Smooth muscle cell (in vitro differentiated cells): ENCODE measurements around the gene BCAP29. TPM values are rescaled to one million over a fixed set of nuclear protein-coding genes. Genes with fewer than 3 reads are reported as not detected.

Experiments used
- DNase-seq: peaks from one replicate; lab custom pipeline; 2025; ENCODE audit not compliant: unreplicated experiment; lab: John Stamatoyannopoulos, UW
- H2AFZ ChIP-seq: fragments of 200-600 bp; sonication (generic); 2 replicates; pipeline ENCODE4 v1.6.0; 2016; ENCODE audit warnings: antibody characterized with exemption, low read depth, mild to moderate bottlenecking
- H3F3A ChIP-seq: fragments of 200-600 bp; sonication (generic); 2 replicates; pipeline ENCODE4 v1.6.0; 2017; ENCODE audit warnings: antibody characterized with exemption, low read depth
- H3K27ac ChIP-seq: fragments of 200-600 bp; sonication (generic); 2 replicates; pipeline ENCODE4 v1.5.1; 2016; ENCODE audit warnings: low read depth, mild to moderate bottlenecking
- H3K27me3 ChIP-seq: fragments of 200-600 bp; sonication (generic); 2 replicates; pipeline ENCODE4 v1.6.1; 2016; ENCODE audit warnings: low read depth, mild to moderate bottlenecking
- H3K36me3 ChIP-seq: fragments of 200-600 bp; sonication (generic); 2 replicates; pipeline ENCODE4 v1.5.1; 2016; ENCODE audit warnings: low read depth
- H3K4me1 ChIP-seq: fragments of 200-600 bp; sonication (generic); 2 replicates; pipeline ENCODE4 v1.5.1; 2016; ENCODE audit warnings: low read depth
- H3K4me2 ChIP-seq: fragments of 200-600 bp; sonication (generic); 2 replicates; pipeline ENCODE4 v1.6.0; 2016; ENCODE audit warnings: mild to moderate bottlenecking
- H3K4me3 ChIP-seq: fragments of 200-600 bp; sonication (generic); 2 replicates; pipeline ENCODE4 v1.5.1; 2016; ENCODE audit warnings: mild to moderate bottlenecking
- H3K79me2 ChIP-seq: fragments of 200-600 bp; sonication (generic); 2 replicates; pipeline ENCODE4 v1.6.0; 2016; ENCODE audit warnings: low read depth, mild to moderate bottlenecking
- H3K9ac ChIP-seq: fragments of 200-600 bp; sonication (generic); 2 replicates; pipeline ENCODE4 v1.6.0; 2016; ENCODE audit warnings: low read depth
- H3K9me3 ChIP-seq: fragments of 200-600 bp; sonication (generic); replicated peaks from 2 replicates; pipeline ENCODE4 v1.5.1; 2016; ENCODE audit warnings: low read depth
- H4K20me1 ChIP-seq: fragments of 200-600 bp; sonication (generic); 2 replicates; pipeline ENCODE4 v1.6.0; 2016; ENCODE audit warnings: low read depth
- WGBS: methylation state at CpG from one replicate; pipeline ENCODE4 v1.1.7; 2016; ENCODE audit warnings: low lambda C conversion rate; 5-methylcytosine and 5-hydroxymethylcytosine counted together
- polyA plus RNA-seq: library from polyadenylated mRNA; unstranded; fragments of >200 nt; fragmentation: Nextera tagmentation; extraction: Ambion mirVana; gene quantifications from 2 replicates; pipeline ENCODE4 v1.2.1, GENCODE V29; 2016
- total RNA-seq: library from RNA; depleted of rRNA; stranded (reverse); fragments of >200 nt; gene quantifications from 2 replicates; pipeline ENCODE4 v1.2.3, GENCODE V29; 2014
- TF ChIP-seq, protein P1 (sequence below): fragments of 200-600 bp; sonication (generic); IDR thresholded peaks from 2 replicates; pipeline ENCODE4 v1.5.1; 2017; ENCODE audit warnings: borderline replicate concordance, mild to moderate bottlenecking, antibody characterized with exemption; ENCODE audit not compliant: insufficient read depth, poor library complexity, severe bottlenecking

BCAP29 gene
- total and polyA plus RNA-seq, 2 experiments from 2014 or later, result 36.3 to 135 TPM

DNA sequence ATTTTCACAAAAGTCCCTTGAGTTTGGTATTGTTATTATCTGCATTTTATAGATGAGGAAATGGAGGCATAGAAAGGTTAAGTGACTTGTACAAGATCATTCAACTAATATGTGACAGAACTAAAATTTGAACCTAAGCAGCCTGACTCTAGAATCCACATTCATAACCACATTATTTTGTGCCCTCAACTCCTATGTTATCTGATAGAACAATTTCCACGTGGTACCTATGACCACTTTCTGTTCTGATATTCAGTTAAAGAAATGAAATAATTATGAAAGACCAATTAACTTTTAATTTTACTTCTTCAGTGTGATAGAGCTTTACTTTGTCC lies 17.5 kb downstream of the BCAP29 start:
- Histone ChIP-seq H2AFZ (no peak overlapping the region), H4K20me1 (no peaks in the 10 kb centered on the region), H3K4me3 (no peak overlapping the region), H3K79me2 (no peaks in the 10 kb centered on the region), H3K9me3 (no peaks in the 10 kb centered on the region), H3F3A (no peaks in the 10 kb centered on the region), H3K4me1 (no peaks in the 10 kb centered on the region), H3K27ac (no peak overlapping the region), H3K36me3 (peaks cover 35% of the 10 kb centered on the region), H3K4me2 (no peak overlapping the region), H3K27me3 (no peaks in the 10 kb centered on the region), H3K9ac (no peak overlapping the region)
- TF ChIP-seq, protein P1, sequence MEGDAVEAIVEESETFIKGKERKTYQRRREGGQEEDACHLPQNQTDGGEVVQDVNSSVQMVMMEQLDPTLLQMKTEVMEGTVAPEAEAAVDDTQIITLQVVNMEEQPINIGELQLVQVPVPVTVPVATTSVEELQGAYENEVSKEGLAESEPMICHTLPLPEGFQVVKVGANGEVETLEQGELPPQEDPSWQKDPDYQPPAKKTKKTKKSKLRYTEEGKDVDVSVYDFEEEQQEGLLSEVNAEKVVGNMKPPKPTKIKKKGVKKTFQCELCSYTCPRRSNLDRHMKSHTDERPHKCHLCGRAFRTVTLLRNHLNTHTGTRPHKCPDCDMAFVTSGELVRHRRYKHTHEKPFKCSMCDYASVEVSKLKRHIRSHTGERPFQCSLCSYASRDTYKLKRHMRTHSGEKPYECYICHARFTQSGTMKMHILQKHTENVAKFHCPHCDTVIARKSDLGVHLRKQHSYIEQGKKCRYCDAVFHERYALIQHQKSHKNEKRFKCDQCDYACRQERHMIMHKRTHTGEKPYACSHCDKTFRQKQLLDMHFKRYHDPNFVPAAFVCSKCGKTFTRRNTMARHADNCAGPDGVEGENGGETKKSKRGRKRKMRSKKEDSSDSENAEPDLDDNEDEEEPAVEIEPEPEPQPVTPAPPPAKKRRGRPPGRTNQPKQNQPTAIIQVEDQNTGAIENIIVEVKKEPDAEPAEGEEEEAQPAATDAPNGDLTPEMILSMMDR, result no peak
- no peak for DNase-seq
- 96% methylated on average over 1 of the region's 1 CpG for WGBS

DNA sequence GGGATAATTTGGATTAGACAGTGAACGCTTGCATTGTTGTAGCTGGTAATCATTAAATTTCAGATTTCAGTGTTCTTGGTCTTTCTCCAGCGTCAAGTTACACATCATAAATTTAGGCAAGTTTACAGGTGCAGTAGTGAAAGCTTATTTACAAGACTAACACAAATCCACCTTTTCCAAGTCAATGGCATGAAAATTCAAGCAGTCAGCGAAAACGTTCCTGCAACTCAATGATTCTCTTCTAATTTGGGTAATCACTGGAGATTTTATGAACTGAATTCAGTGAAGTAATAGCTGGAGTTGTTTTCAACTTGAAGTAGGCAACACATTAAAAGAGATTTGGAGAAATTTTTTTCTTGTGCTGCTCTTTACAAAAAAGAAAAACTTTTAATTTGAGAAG lies 17.9 kb downstream of the BCAP29 start:
- H3K36me3 ChIP-seq, result peaks cover 35% of the 10 kb centered on the region
- WGBS, result 91% methylated on average over 4 of the region's 4 CpGs
- no peaks in the 10 kb centered on the region for H3F3A ChIP-seq
- H3K4me2 ChIP-seq, result no peak overlapping the region
- H3K4me1 ChIP-seq, result no peaks in the 10 kb centered on the region
- TF ChIP-seq, protein P1, result no peak
- H3K9ac ChIP-seq, result no peak overlapping the region
- H4K20me1 ChIP-seq, result no peaks in the 10 kb centered on the region
- DNase-seq, result no peak
- H2AFZ ChIP-seq, result no peak overlapping the region
- H3K9me3 ChIP-seq, result no peaks in the 10 kb centered on the region
- H3K79me2 ChIP-seq, result no peaks in the 10 kb centered on the region
- H3K4me3 ChIP-seq, result no peak overlapping the region
- no peaks in the 10 kb centered on the region for H3K27me3 ChIP-seq
- H3K27ac ChIP-seq, result no peak overlapping the region

DNA sequence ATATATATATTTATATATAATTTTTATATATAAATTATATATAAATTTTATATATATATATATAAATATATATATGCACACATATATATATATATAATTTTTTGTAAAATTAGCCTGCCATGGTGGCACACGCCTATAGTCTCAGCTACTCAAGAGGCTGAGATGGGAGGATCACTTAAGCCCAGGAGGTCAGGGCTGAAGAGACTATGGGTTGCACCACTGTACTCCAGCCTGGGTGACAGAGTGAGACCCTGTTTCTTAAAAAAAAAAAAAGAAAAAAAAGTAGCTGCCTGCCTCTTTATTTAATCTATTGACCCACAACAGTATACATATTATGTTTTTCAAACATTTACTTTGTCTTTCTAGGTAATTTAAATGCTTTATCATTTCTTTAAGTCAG lies 19.2 kb downstream of the BCAP29 start:
- no peak overlapping the region for H2AFZ ChIP-seq
- no peak overlapping the region for H3K9ac ChIP-seq
- WGBS, result 100% methylated on average over 1 of the region's 1 CpG
- peaks cover 35% of the 10 kb centered on the region for H3K36me3 ChIP-seq
- no peak overlapping the region for H3K4me3 ChIP-seq
- no peak overlapping the region for H3K4me2 ChIP-seq
- H3K4me1 ChIP-seq, result no peaks in the 10 kb centered on the region
- H3F3A ChIP-seq, result no peaks in the 10 kb centered on the region
- H3K27ac ChIP-seq, result no peak overlapping the region
- no peaks in the 10 kb centered on the region for H3K79me2 ChIP-seq
- no peaks in the 10 kb centered on the region for H3K9me3 ChIP-seq
- no peak for DNase-seq
- TF ChIP-seq, protein P1, result no peak
- no peaks in the 10 kb centered on the region for H3K27me3 ChIP-seq
- H4K20me1 ChIP-seq, result no peaks in the 10 kb centered on the region

DNA sequence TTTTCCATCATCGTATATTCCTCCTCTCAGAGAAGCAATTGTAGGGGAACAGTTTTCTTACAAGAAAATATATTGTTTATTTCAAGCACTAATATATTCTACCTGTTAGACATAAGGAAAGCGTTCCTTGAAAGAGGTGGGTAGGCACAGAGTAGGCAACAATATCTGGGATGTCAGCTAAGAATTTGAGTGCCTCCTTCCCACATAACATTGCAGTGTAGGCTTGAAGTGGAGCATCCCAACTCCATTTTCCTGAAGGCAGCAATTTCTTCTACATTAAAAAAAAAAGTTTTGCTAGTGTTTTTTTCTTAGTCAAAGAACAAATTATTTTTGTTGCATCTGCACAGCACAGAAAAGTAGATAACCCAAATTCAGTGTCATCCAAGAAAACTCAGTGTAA lies 20.8 kb downstream of the BCAP29 start:
- TF ChIP-seq, protein P1, result no peak
- no peak overlapping the region for H3K9ac ChIP-seq
- H3K4me1 ChIP-seq, result no peaks in the 10 kb centered on the region
- H3K27ac ChIP-seq, result no peak overlapping the region
- no peak overlapping the region for H2AFZ ChIP-seq
- H3K36me3 ChIP-seq, result peaks cover 35% of the 10 kb centered on the region
- H3F3A ChIP-seq, result no peaks in the 10 kb centered on the region
- no peaks in the 10 kb centered on the region for H3K27me3 ChIP-seq
- H3K4me2 ChIP-seq, result no peak overlapping the region
- 96% methylated on average over 2 of the region's 2 CpGs for WGBS
- no peak overlapping the region for H3K4me3 ChIP-seq
- H3K9me3 ChIP-seq, result no peaks in the 10 kb centered on the region
- no peaks in the 10 kb centered on the region for H3K79me2 ChIP-seq
- H4K20me1 ChIP-seq, result no peaks in the 10 kb centered on the region
- DNase-seq, result no peak
